GF-D8 (cell line): ENCODE measurements around the gene HIBCH.
"Not testable (repeated sequence)": the region's sequence is repeated elsewhere in the genome, so short reads cannot be mapped to it uniquely, and the experiment has no call there.

Experiments used
- DNase-seq: peaks from one replicate; lab custom pipeline; 2025; lab: John Stamatoyannopoulos, UW

HIBCH gene

GRCh38 chr2:190303647-190304046, 16.0 kb downstream of the HIBCH start:
- DNase-seq, result no peak

DNA sequence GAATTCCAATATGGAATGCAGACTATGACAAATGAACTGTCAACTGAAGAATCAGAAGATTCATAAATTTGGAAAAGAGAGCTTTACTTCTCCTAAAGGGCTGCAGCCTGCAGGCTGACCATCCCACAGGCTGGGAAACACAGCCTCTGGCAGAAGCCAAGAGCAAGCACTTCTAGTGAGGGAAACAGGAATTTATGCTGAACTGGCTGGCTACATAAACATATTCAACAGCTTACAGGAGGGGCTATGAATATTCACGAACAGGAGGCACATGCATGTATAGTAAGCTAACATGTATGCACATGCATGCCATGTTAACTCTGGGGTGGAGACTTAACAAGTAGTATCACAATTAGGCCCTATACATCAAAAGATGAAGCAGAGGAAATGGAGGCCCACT, 17.6 kb downstream of the HIBCH start:
- DNase-seq, result no peak

DNA sequence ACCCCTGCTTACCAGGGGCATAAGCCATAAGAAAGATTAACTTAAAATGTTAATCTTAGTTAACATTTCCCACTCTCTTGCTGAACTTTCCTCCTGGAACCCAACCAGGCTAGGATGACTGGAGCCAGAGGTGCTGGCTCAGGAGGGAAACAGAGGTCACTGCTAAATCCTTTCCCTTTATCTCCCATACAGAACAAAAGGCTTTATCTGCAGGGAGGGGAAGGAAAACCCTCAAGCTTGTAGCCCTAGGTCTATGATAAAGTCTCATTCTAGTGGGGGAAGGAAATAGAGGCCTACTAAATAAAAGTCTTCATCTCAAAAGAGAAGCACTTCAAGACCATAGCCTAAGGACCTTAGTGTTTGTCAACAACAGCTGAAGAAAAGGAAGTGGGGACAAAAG, 18.6 kb downstream of the HIBCH start:
- DNase-seq, result no peak

DNA sequence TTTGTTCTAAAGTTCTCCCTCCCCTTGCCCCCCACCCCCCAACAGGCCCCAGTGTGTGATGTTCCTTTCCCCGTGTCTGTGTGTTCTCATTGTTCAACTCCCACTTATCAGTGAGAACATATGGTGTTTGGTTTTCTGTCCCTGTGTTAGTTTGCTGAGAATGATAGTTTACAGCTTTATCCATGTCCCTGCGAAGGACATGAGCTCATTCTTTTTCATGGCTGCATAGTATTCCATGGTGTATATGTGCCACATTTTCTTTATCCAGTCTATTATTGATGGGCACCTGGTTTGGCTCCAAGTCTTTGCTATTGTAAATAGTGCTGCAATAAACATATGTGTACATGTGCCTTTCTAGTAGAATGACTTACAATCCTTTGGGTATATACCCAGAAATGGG, 21.7 kb downstream of the HIBCH start:
- DNase-seq, result not testable (repeated sequence)

GRCh38 chr2:190283783-190284182, 35.8 kb downstream of the HIBCH start:
- DNase-seq, result no peak

DNA sequence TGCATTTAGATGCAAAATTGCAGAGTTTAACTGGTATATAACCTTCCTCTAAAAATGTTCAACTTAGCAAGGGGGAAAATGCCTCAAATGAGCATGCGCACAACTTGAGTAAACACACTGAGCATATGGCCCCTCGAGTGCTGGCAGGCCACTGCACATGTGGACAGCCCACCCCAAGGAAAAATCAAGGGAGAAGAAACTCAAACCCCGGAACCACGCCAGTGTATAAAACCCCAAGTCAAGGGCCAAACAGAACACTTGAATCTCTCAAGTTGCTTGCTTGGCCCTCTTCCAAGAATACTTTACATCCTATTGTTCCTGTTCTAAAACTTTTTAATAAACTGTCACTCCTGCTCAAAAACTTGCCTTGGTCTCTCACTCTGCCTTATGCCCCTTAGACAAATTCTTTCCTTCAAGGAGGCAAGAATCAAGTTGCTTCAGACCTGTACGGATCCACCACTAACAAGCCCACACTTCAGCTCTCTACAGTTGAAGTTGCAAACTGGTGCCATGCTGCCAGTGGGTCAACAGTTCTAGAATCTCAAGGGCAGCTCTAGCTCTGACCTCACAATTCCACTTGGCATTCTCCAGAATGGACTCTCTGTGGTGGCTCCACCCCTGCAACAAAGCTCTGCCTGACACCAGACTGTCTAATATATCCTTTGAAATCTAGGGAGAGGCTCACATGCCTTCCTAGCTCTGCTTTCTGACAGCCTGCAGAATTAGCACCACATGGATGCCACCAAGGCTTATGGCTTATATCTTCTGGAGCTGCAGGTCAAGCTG, 38.9 kb downstream of the HIBCH start:
- no peak for DNase-seq

GRCh38 chr2:190279256-190280134, 40.1 kb downstream of the HIBCH start:
- not testable (repeated sequence) for DNase-seq

DNA sequence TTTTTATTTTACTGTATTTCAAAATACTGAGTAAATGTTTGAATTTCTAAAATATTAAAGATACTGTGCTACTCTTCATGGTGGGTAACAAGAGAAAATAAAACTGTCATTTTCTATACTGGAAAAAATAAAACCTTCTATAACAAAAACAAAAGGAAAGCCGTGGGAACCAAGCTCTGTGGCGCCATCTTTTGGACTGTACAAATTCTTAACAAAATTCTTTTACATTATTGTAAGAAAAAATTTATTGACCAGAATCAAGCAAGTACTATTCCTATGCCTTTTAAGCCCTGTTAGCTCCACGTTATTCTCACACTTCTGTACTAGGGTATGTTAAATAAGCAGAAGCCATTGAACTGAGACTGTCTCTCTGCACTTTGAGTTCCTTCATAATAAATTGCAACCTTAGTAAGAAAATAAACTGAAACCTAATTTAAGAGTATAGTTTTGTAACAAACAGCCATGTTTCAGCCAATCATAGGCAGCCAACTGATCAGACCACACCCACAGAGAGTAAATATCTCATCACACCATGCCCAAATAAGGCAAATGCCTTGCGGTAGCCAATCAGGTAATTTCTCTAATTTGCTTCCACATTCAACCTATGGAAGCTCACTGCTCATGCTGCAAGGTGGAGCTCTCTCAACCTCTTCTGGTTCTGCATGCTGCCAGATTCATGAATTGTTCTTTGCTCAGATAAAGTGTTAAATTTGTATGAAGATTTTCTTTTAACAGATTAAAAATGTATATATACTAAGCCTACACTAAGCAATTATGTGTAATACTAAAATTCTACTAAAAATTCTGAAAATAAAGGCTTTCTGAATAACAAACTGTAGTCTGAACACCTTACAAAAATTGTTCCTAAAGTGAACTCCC, 42.2 kb downstream of the HIBCH start:
- peak; percentile 2 for DNase-seq

DNA sequence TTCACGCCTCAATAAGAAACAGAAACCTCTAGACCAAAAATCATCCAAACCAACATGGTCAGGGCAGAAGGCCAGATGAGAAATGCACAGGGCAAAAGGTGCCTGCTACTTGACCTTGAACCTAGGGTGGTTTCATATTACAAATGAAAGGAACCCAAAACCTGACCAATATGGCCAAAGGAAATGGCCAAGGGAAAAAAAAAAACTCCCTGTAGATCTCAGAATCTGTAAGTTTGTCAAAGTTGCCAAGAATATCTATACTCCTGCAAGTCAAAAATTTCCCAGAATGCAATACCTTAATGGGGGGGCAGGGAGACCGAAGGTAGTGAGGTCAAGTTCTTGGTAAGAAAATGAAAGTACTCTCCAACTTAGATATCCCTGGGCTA, 47.2 kb downstream of the HIBCH start:
- no peak for DNase-seq

GRCh38 chr2:190271783-190272456, 47.7 kb downstream of the HIBCH start:
- DNase-seq, result no peak

DNA sequence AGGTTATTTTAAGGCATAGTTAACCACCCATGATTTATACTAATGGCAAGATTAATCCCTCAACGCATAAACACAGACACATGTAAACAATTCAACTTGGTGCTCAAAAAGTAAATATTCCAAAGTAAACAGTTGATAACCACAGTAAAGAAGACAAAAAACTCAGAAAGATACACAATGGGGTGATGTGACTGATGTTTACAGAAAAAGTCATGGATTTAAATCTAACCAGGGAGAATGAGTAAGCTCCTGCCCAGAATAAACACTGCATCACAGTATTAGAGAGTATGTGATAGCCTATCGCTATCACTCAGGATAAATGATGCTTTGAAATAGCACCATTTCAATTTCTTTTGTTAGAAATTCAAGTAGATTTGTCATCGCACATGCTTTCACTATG, 49.3 kb downstream of the HIBCH start:
- DNase-seq, result no peak

DNA sequence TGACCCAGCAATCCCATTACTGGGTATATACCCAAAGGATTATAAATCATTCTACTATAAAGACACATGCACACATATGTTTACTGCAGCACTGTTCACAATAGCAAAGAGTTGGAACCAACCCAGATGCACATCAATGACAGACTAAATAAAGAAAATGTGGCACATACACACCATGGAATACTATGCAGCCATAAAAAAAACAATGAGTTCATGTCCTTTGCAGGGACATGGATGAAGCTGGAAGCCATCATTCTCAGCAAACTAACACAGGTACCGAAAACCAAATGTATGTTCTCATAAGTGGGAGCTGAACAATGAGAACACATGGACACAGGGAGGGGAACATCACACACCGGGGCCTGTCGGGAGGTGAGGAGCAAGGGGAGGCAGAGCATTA, 49.9 kb downstream of the HIBCH start:
- DNase-seq, result not testable (repeated sequence)

- DNase-seq, result no peak
Observed at GRCh38 chr2:190267302-190267701, 52.3 kb downstream of the HIBCH start.

- DNase-seq, result no peak
Observed at GRCh38 chr2:190266314-190266713, 53.3 kb downstream of the HIBCH start.

DNA sequence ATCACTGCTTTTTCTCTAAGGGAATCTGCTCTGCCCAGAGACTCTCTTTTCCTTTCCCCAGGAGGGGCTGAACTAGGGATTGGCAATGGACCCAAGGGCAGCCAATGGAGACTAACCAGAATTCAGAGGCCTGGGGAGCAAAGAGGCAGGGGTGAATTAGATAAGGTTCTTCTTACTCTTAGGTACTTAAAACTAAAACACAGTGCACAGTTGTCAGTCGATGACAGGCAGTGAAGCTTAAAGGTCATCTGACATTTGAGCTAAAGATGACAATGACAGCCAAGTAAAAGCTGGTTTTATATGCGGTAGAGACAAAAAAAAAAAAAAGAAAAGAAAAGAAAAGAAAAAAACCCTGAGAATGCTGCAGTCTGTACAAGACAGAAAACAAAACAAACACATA, 57.8 kb downstream of the HIBCH start:
- no peak for DNase-seq

DNA sequence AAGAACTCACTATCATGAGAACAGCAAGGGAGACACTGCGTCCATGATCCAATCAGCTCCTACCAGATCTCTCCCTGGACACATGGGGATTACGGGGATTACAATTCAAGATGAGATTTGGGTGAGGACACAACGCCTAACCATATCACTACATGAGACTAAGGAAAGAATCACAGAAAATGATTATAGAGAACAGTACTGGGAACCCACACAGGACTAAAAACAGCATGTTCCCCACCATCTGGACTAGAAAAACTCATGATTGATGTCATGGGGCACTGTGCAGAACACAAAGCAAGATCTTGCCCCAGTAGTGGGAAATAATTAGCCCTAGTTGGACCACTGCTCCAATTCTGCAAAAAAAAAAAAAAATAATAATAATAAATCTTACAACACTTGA, 63.5 kb downstream of the HIBCH start:
- DNase-seq, result no peak

DNA sequence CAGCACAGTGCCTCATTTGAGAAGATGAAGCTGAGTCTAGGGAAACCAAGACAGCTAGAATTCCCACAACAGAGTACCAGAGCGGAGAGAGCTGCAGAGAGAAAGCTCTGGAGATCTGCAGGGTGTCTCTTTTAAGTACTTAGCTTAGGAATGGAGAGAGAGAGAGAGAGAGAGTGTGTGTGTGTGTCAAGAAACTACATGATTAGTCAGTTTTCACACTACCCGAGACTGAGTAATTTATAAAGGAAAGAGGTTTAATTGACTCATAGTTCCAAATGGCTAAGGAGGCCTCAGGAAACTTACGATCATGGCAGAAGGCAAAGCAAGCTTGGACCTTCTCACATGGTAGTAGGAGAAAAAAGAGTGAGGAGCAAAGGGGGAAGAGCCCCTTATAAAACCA, 64.0 kb downstream of the HIBCH start:
- no peak for DNase-seq

DNA sequence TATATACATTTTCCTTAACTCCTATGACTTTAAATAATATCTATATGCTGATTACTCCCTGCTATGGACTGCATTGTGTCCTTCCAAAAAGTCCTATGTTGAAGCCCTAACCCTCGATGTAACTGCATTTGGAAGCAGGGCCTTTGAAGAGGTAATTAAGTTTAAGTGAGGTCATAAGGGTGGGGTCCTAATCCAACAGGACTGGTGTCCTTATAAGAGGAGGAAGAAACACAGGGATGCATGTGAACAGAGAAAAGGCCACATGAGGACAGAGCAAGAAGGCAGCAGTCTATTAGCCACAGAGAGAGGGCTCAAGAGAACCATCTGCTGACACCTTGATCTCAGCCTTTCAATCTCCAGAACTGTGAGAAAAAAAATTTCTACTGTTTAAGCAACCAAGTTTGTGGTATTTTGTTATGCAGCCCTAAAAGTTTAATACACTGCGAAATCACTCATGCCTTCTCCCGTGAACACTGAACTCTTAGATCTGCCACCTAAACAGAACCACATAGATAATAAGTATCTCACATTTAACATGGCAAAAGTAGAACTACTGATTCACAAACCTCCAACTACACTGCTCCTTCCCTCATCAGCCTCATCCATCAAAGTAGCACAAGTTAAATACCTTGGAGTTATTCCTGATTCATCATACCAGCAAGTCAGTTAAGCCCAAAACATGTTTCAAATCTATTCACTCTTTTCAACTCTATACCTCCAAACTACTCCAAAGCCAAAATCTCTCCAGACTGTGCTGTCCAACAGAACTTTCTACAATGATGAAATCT, 65.4 kb downstream of the HIBCH start:
- no peak for DNase-seq

DNA sequence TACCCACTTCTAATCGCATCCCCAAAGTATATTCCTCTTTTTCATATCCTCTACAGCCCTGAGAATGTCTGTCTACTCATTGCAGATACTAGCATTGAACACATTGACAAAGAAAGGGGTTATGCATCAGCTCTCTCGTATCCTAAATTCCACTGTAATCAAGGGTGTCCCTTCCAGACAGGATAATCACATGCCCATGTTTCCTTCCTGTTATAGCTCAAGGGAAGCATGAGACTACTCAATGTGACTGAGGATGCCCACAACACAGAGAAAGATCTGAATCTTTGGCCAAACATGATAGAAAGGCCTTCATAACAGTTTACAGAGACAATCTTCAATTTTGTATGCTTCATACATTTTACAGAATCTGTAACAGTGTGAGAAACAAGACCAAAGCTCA, 69.2 kb downstream of the HIBCH start:
- no peak for DNase-seq

GRCh38 chr2:190235551-190236075, 84.0 kb downstream of the HIBCH start:
- DNase-seq, result no peak

DNA sequence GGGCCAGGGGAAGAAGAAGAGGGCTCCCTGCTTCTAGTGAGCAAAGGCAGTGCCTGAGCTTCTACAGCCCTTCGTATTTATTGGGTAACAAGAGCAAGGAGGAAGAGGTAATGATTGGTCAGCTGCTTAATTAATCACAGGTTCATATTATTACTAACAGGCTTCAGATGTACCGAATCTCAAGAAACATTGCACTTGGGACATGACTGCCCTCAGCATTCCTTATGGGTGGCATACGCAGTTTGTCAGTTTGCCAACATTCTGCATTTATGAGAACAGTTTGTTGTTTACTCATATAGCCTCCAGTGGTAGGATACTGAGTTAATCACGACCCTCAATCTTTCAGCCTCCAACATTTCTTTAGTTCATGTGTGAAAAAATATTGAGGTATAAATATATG, 84.5 kb downstream of the HIBCH start:
- DNase-seq, result no peak
